K562 treated with DMSO at 1 percent for 48 hours (cell line): ENCODE measurements around the gene MBP. TPM values are rescaled to one million over a fixed set of nuclear protein-coding genes. Genes with fewer than 3 reads are reported as not detected.

Experiments used
- total RNA-seq: library from RNA; unstranded; fragments of 300-600 nt; gene quantifications from 2 replicates; pipeline ENCODE4 v1.2.3, GENCODE V29; 2022; ENCODE audit warnings: low replicate concordance; ENCODE audit errors: extremely low read depth

The MBP gene
- not detected in 2 replicates for total RNA-seq

GRCh38 chr18:77132369-77133050 lies at the start of gene MBP:
TSS of gene MBP (minus strand) at chr18:77132783. CDS start at chr18:77105261, 27,522 bp downstream.

Other genes with a start within 250 kb of the MBP start
- not detected in 2 replicates for gene GALR1, start 117.1 kb upstream of the MBP start, total RNA-seq